Aorta (tissue), 5 donors: ENCODE measurements around the gene CACNA1D. TPM values are rescaled to one million over a fixed set of nuclear protein-coding genes. Genes with fewer than 3 reads are reported as not detected.

ENCODE experiments used
- ATAC-seq: fragments of 200-7000 bp; cut with Tn5 transposase; one replicate; pipeline ENCODE4 v1.9.1; 2022; ENCODE audit warnings: moderate library complexity; ENCODE audit not compliant: low FRiP score
- DNase-seq, 2 donors: peaks; one replicate each; pipeline ENCODE4 v3.0.0-alpha.2; 2020
- H3K27ac ChIP-seq, 2 donors: one replicate each; pipeline ENCODE4 v1.5.1; 2013; ENCODE audit warnings: low read length in 2 of 2, mild to moderate bottlenecking in 2 of 2, moderate library complexity in 2 of 2, control low read depth in 1 of 2, inconsistent platforms in 1 of 2, low read depth in 1 of 2
- H3K27me3 ChIP-seq, 2 donors: one replicate each; pipeline ENCODE4 v1.6.1; 2013; ENCODE audit warnings: control low read depth in 1 of 2, low read length in 1 of 2, mild to moderate bottlenecking in 1 of 2, moderate library complexity in 1 of 2; ENCODE audit not compliant: insufficient read depth in 2 of 2, control insufficient read depth in 1 of 2
- H3K36me3 ChIP-seq, 2 donors: one replicate each; pipeline ENCODE4 v1.6.1; 2013; ENCODE audit warnings: control low read depth in 1 of 2, low read length in 1 of 2, mild to moderate bottlenecking in 1 of 2; ENCODE audit not compliant: insufficient read depth in 2 of 2, control insufficient read depth in 1 of 2
- H3K4me1 ChIP-seq, 2 donors: one replicate each; pipeline ENCODE4 v1.6.1; 2013; ENCODE audit warnings: low read length in 2 of 2, control low read depth in 1 of 2, mild to moderate bottlenecking in 1 of 2, moderate library complexity in 1 of 2; ENCODE audit not compliant: insufficient read depth in 2 of 2, control insufficient read depth in 1 of 2
- H3K4me3 ChIP-seq, 2 donors: one replicate each; pipeline ENCODE4 v1.5.1; 2013; ENCODE audit warnings: low read length in 2 of 2, control low read depth in 1 of 2, mild to moderate bottlenecking in 1 of 2
- H3K9me3 ChIP-seq: one replicate; pipeline ENCODE4 v1.6.1; 2013; ENCODE audit warnings: mild to moderate bottlenecking, low read length; ENCODE audit not compliant: control insufficient read depth
- WGBS, 2 donors: extraction: QIAGEN DNeasy Blood & Tissue Kit; methylation state at CpG; one replicate each; pipeline ENCODE4 v1.1.7; 2013; 5-methylcytosine and 5-hydroxymethylcytosine counted together
- intact Hi-C, 2 donors: fragments of 100-400 bp; cut with DNase I; formaldehyde crosslinking; loops; one replicate each; pipeline versions ENCODE4 v1.14.2 to v1.15.0; 2022
- polyA plus RNA-seq, 2 donors: library from polyadenylated mRNA; stranded (reverse); fragments of 200-250 nt; gene quantifications; one replicate each; pipeline ENCODE4 v1.2.3, GENCODE V29; 2013
- total RNA-seq, 2 donors: library from RNA; stranded (reverse); fragmentation: NEBNext Ultra II Directional; extraction: Animal tissue kit (Norgen Biotek cat#: 25700); gene quantifications; one replicate each; pipeline ENCODE4 v1.2.1, GENCODE V29; 2021
- donor health status: healthy with polysubstance abuse.
- donor health status: Bipolar disorder and iron deficiency.
- donor health status: DM: no; HTN: no; CAD: no.
- donor health status: DM: no; HTN: no; CAD: no.
- donor health status: DM: yes; HTN: yes; CAD: no.

Gene CACNA1D
- total and polyA plus RNA-seq, 4 donors: 0.25 to 7.4 (median 0.78) TPM; not detected in 1

DNA sequence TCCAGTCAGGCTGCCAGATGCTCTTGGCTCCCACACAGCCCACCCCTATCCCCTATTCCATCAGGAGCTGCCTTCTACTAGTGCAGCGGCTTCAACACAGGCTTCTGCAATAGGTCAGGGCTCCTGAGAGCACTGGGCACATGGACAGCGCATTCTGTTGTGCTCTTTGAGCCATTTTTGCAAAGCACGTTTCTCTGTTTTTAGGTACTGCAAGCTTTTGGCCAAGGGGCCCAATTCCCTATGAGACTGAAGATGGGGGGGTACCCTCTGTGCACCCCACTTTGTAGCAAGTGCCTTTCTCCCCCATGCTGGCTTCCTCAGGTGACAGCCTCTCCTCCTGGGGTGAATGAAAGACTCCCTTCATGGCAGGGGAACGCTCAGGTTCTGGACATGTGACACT lies 320.7 kb downstream of the CACNA1D start:
- Histone ChIP-seq H3K36me3 (no peaks in the 10 kb centered on the region), H3K27ac (no peak overlapping the region), H3K4me3 (no peak overlapping the region), H3K4me1 (no peaks in the 10 kb centered on the region), H3K9me3 (no peaks in the 10 kb centered on the region), H3K27me3 (no peaks in the 10 kb centered on the region)
- DNase-seq: no peak
- 95 to 96% methylated on average over 4 of the region's 4 CpGs for WGBS, 2 donors
- no peak for ATAC-seq
- intact Hi-C loops: no loop called here

- 92 to 96% methylated on average over 7 of the region's 7 CpGs for WGBS, 2 donors
These were observed 321.2 kb downstream of the CACNA1D start for GRCh38 chr3:53815651-53816050.

DNA sequence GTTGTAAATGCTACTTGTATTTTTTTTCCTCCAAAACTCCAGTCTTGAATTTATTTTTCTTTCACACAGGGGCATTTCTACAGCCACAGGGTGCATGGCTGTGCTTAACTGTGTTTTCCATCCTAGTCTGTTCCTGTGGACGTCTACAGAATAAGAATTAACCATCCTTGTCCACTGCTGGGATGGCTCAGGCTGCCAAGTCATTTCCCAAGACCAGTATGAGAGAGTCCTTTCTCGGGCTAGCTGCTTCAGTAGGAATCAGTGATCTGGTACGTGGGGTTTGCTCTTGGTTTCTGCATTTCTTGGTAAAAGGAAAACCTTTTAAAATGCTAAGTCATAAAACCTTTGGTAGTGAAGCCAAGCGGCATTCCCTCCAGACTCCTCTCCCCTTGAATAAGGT lies 322.0 kb downstream of the CACNA1D start:
- DNase-seq: no peak
- Histone ChIP-seq H3K27me3 (no peaks in the 10 kb centered on the region), H3K36me3 (no peaks in the 10 kb centered on the region), H3K27ac (no peak overlapping the region), H3K4me1 (no peaks in the 10 kb centered on the region), H3K4me3 (no peak overlapping the region), H3K9me3 (no peaks in the 10 kb centered on the region)
- intact Hi-C loops: no loop called here
- WGBS, 2 donors: 82 to 86% methylated on average over 4 of the region's 4 CpGs
- ATAC-seq: no peak

More at GRCh38 chr3:53815651-53816050, 321.2 kb downstream of the CACNA1D start:
- H3K27me3 ChIP-seq: no peaks in the 10 kb centered on the region
- no peak for ATAC-seq
- no peak overlapping the region for H3K4me3 ChIP-seq
- H3K27ac ChIP-seq: no peak overlapping the region
- intact Hi-C loops: no loop called here
- H3K36me3 ChIP-seq: no peaks in the 10 kb centered on the region
- peak in 1 of 2 donors; percentile 55 for DNase-seq
- H3K9me3 ChIP-seq: no peaks in the 10 kb centered on the region
- no peaks in the 10 kb centered on the region for H3K4me1 ChIP-seq

DNA sequence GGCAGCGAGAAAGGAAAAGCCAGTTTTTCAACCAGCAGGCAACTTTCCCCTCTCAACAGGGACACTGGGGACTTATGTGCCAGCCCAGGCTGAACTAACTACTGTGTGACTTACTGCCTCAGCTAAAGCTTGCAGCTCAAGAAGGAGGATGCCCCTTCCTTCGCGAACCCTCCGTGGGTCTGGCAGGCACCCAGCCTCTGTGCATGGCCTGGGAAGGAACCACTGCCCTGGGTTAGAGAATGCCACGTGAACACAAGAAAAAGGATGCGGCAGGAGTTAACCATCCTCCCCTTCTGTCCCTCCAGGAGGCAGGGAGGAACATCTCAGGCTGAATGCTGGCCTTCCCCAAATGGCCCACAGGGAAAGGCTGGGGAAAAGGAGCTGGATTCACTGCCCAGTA lies 322.8 kb downstream of the CACNA1D start:
- Histone ChIP-seq H3K4me1 (no peaks in the 10 kb centered on the region), H3K27me3 (no peaks in the 10 kb centered on the region), H3K4me3 (no peak overlapping the region), H3K36me3 (no peaks in the 10 kb centered on the region), H3K9me3 (no peaks in the 10 kb centered on the region), H3K27ac (no peak overlapping the region)
- DNase-seq: peak in 1 of 2 donors; percentile 57
- no peak for ATAC-seq
- intact Hi-C loops: no loop called here
- WGBS, 2 donors: 80 to 91% methylated on average over 6 of the region's 6 CpGs

- DNase-seq (peak in 1 of 2 donors; percentile 57), ATAC-seq (no peak)
- no peaks in the 10 kb centered on the region for H3K9me3 ChIP-seq
- H3K27ac ChIP-seq: no peak overlapping the region
- intact Hi-C loops: no loop called here
- WGBS, 2 donors: 93 to 95% methylated on average over 17 of the region's 17 CpGs
- no peaks in the 10 kb centered on the region for H3K36me3 ChIP-seq
- no peak overlapping the region for H3K4me3 ChIP-seq
- no peaks in the 10 kb centered on the region for H3K4me1 ChIP-seq
- H3K27me3 ChIP-seq: no peaks in the 10 kb centered on the region
These were observed 323.4 kb downstream of the CACNA1D start for GRCh38 chr3:53817809-53818208.

- Histone ChIP-seq H3K9me3 (no peaks in the 10 kb centered on the region), H3K27me3 (no peaks in the 10 kb centered on the region), H3K4me1 (no peaks in the 10 kb centered on the region), H3K36me3 (no peaks in the 10 kb centered on the region), H3K27ac (no peak overlapping the region), H3K4me3 (no peak overlapping the region)
- no peak for ATAC-seq
- WGBS, 2 donors: 91 to 95% methylated on average over 14 of the region's 14 CpGs
- intact Hi-C loops: no loop called here
- DNase-seq: peak in 1 of 2 donors; percentile 44
These were observed 324.1 kb downstream of the CACNA1D start for GRCh38 chr3:53818221-53819162.

GRCh38 chr3:53819163-53819868 lies 324.9 kb downstream of the CACNA1D start:
- H3K36me3 ChIP-seq: no peaks in the 10 kb centered on the region
- no peak for ATAC-seq
- H3K4me1 ChIP-seq: no peaks in the 10 kb centered on the region
- intact Hi-C loops: no loop called here
- no peak overlapping the region for H3K27ac ChIP-seq
- no peaks in the 10 kb centered on the region for H3K27me3 ChIP-seq
- 92 to 96% methylated on average over 13 to 14 of the region's 14 CpGs for WGBS, 2 donors
- no peak overlapping the region for H3K4me3 ChIP-seq
- DNase-seq: peak in 1 of 2 donors; percentile 57
- H3K9me3 ChIP-seq: no peaks in the 10 kb centered on the region

DNA sequence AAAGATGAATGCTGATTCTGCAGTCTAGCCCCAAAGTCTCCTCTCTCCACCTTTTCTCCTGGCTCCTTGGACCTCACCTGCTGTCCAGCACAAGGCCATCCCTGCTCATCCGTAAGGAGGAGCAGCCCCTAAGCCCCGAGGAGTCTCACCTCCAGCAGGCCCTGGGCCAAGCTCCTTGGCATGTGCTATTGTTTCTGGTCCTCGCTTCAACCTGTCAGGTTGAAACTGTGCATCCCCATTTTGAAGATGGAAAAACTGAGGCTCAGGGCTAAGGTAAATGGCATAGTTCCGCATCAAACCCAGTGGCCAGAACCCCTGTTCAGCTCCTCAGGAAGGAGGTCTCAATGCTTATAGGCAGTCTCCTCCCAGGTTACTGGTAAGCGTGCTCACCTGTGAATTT lies 325.7 kb downstream of the CACNA1D start:
- intact Hi-C loops: no loop called here
- peak in 1 of 2 donors; percentile 37 for DNase-seq
- 93 to 94% methylated on average over 5 of the region's 5 CpGs for WGBS, 2 donors
- Histone ChIP-seq H3K27me3 (no peaks in the 10 kb centered on the region), H3K9me3 (no peaks in the 10 kb centered on the region), H3K27ac (no peak overlapping the region), H3K4me3 (no peak overlapping the region), H3K4me1 (no peaks in the 10 kb centered on the region), H3K36me3 (no peaks in the 10 kb centered on the region)
- ATAC-seq: no peak
